CD4-positive, alpha-beta T cell treated with Interferon alpha-2 for 1 hour (primary cell): ENCODE measurements around the gene TSR3.

Experiments
- DNase-seq, 2 donors: peaks; one replicate each; pipeline ENCODE4 v3.0.0-alpha.2; 2020 to 2022

TSR3 gene

DNA sequence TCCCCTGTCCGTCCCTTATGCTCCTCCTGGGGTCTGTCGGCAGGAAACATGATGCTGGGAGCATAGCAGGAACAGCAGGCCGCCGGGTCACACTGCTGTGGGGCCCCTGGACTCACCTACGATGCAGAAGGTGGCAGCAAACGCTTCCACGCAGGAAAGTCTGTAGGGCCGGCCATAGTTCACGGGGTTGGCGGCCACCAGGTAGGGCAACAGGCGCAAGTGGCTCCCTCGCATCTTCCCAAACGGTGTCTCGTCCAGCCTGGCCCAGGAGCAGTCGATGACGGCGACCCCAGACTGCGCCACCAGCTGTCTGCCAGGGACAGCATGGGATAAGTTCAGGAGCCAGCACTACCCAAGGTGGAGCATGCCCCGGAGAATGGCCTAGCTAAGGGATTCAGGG is 987 bp downstream of the TSR3 start:
- no peak for DNase-seq

GRCh38 chr16:1349951-1350350 is 1.7 kb downstream of the TSR3 start:
- no peak for DNase-seq

- no peak for DNase-seq
These were observed 2.3 kb downstream of the TSR3 start for GRCh38 chr16:1349351-1349750.

DNA sequence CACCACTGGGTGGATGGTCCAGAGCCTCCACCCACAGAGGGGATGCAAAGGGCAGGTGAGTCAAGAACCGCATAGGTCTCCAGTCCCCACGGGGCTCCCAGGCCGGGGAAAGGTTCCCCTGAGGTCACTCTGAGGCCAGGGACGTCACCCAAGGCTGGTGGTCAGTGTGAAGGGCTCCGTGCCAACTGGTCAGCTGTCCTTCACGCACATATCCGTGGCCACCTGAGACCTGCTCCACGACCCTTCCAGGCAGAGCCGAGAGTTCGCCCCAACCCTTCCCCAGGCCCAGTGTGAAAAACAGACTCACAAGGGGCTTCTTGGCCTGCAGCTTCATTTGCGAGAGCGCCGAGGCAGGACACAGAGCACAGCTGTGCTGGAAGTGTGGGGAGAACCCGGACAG is 2.8 kb downstream of the TSR3 start:
- DNase-seq, result no peak

- DNase-seq, result no peak
These were observed 3.2 kb downstream of the TSR3 start for GRCh38 chr16:1348441-1348840.

- no peak for DNase-seq
These were observed 3.7 kb downstream of the TSR3 start for GRCh38 chr16:1347962-1348361.

GRCh38 chr16:1347286-1347855 is 4.3 kb downstream of the TSR3 start:
- DNase-seq, result no peak

DNA sequence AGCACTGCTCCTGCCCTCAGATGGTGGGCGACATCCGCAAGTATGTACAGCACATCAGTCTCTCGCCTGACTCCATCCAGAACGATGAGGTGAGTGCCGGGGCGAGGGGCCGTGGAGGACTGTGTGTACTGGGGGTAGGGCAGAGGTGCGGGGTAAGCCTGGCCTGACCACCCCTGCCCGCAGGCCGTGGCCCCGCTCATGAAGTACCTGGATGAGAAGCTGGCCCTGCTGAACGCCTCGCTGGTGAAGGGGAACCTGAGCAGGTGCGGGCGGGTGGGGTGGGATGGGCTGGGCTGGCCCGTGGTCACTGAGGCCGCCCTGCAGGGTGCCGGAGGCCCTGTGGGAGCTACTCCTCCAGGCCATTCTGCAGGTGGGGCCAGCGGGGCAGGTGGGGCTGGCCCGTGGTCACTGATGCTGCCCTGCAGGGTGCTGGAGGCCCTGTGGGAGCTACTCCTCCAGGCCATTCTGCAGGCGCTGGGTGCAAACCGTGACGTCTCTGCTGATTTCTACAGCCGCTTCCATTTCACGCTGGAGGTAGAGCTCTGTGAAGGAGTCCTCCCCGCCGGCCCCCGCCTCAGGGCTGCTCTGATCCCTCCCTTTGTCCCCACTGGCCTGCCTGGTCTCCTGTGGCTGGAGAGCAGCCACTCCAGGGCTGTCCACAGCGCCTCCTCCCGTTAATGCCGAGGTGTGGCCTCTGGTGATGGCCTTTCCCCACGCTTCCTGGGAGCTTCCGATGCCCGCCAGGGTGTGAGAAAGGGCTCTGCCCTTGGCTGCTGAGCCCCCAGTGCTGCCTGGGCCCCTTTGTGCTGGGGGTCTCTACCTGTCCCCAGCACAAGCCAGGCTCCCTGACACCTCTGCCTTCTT is 5.0 kb downstream of the TSR3 start:
- DNase-seq, result no peak

DNA sequence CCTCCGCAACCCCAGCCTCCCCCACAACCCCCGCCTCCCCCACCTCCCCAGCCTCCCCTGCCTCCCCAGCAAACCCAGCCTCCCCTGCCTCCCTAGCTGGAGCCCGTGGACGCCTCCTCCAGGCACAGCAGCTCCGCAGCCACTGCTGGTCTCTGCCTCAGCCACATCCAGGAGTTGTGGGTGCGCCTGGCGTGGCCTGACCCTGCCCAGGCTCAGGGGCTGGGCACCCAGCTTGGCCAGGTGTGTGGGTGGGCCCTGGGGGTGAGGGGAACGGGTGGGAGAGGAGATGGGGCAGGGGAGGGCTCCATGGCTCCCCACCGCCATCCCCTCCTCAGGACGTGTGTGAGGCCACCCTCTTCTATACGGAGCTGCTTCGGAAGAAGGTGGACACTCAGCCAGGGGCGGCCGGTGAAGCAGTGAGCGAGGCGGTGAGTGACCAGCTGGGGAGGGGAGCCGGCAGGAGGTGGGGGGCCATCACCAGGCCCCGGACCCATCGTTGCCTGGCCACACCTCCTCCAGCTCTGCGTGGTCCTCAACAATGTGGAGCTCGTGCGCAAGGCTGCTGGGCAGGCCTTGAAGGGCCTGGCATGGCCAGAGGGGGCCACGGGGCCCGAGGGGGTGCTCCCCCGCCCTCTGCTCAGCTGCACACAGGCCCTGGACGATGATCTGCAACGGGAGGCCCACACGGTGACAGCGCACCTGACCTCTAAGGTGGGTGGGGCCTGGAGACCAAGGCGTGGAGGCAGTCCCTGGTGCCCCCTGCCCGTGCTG is 5.8 kb downstream of the TSR3 start:
- DNase-seq, result no peak

DNA sequence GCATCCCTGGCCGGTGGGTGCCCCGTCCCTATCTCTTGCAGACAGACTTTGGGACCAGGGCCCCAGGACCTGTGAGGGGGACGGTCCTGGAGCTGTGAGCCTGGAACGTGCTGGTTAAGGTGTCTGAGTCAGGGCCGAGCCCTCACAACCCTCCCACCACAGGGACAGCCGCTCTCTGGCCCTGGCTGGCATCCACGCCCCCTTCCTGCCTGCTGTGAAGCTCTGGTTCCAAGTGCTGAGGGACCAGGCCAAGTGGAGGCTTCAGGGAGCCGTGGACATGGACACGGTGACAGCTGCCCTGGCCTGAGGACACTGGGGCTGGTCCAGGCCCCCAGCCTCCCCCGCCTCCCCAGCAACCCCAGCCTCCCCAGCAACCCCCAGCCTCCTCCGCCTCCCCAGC is 6.6 kb downstream of the TSR3 start:
- DNase-seq, result no peak

- DNase-seq, result no peak
These were observed 7.2 kb downstream of the TSR3 start for GRCh38 chr16:1344499-1344898.

DNA sequence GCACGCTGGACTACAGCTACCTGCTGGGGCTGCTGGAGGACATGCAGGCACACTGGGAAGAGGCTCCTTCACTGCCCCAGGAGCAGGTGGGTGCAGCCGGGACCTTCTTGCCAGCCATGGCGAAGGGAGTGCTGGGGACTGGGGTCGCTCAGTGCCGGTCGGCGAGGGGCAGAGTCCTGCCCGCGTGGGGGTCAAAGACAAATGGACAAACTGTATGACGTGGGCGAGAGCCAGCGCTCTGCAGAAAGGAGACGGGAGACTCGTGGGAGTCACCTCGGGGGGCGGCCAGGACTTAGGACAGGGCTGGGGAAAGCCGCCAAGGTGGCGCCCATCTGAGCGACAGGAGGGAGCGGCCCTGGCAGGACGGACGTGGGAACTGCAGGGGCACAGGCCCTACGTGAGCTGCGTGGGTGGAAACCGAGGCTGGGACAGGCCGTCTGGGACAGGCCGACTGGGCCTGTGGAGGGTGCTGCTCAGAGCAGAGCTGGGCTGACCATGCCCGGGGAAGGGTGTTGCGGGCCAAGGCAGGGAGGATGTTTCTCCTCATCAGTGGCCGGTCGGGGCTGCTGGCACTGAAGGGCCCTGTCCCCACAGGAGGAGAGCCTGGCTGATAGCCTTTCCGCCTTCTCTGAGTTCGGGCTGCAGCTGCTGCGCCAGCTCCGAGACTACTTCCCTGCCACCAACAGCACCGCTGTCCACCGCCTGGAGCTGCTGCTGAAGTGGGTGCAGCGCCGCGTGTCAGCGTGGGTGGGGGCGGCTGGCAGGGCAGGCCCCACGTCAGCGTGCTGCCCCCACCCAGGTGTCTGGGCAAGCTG is 8.0 kb downstream of the TSR3 start:
- DNase-seq, result no peak

DNA sequence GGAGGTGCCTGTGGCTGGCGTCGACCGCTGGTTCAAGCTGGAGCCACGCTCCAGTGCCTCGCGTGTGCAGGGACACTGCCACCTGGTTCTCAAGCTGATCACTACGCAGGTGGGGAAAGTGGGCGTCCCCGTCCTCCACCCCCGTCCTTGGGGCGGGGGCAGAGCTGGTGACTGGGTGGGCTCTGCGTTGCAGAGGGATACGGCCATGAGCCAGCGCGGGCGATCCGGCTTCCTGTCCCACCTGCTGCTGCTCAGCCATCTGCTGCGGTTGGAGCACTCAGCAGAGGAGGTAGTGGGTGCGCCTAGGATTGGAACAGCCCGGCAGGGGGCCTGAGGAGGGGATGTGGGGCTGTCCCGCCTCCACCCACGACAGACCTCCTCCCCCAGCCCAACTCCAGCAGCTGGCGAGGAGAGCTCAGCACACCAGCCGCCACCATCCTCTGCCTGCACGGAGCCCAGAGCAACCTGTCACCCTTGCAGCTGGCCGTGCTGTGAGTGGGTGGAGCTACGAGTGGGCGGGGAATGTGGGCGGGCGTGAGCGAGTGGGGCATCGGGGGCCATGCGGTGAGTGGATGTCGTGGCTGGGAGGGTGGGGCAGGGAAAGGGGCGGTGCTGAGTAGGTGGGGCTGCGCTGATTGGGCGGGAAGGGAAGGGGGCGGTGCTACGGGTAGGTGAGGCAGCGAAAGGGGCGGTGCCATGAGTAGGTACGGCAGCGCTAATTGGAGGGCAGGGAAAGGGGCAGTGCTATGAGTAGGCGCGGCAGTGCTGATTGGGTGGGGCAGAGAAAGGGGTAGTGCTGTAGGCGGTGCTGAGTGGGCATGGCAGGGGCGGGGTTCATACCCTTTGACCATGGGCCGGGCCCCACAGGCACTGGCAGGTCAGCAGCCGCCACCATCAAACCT is 8.9 kb downstream of the TSR3 start:
- peak; percentile 98 for DNase-seq

GRCh38 chr16:1341495-1342420 is 9.9 kb downstream of the TSR3 start:
- no peak for DNase-seq

DNA sequence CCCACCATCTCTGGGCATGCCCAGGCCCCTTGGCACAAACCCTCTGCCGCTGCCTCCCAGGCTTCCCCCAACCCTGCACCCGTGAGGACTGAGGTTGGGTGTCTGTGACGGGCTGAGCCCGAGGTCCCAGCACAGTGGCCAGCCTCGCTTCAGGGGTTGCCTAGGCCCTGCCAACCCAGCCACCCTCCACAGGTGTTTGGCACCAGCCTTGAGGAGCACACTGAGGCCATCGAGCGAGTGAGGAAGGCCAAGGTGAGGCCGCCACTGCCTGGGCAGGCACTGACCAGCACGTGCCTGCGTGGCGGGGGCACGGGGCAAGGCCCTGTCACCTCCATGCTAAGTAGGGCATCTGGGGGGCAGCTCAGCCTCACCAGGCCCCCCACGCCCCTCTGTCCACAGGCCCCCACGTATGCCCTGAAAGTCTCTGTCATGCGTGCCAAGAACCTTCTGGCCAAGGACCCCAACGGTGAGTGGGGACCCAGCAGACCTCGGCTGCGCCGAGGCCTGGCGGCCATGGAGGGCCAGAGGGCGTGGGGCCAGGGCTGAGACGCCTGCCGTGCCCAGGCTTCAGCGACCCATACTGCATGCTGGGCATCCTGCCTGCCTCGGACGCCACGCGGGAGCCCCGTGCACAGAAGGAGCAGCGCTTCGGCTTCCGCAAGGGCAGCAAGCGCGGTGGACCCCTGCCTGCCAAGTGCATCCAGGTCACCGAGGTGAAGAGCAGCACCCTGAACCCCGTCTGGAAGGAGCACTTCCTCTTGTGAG is 10.8 kb downstream of the TSR3 start:
- no peak for DNase-seq

- no peak for DNase-seq
These were observed 12.6 kb downstream of the TSR3 start for GRCh38 chr16:1338855-1339675.

DNA sequence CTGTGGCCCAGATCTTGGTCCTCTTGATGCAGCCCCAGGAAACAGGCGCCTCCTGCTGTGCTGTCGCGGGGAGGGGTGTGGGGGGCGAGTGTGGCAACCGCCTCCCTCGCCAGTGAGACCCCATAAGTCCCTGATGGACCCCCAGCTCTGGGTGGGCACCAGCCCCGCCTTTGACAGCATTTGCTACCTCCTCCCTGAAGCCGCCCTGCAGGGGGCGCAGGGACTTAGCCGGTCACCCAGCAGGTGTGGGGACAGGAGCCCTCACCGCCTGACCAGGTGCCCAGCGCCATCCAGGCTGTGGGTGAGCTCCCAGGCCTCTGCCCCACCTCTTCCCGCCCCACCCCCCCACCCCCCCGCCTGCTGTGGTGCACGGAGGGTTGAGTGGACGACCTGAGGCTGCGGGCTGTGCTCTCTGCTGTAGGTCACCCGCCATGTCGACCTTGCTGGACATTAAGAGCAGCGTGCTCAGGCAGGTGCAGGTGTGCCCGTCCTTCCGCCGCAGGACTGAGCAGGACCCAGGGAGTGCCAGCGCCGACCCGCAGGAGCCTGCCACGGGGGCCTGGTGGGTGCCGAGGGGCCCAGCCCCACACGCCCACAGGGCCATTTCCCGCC is 13.5 kb downstream of the TSR3 start:
- peak in 1 of 2 donors; percentile 36 for DNase-seq

DNA sequence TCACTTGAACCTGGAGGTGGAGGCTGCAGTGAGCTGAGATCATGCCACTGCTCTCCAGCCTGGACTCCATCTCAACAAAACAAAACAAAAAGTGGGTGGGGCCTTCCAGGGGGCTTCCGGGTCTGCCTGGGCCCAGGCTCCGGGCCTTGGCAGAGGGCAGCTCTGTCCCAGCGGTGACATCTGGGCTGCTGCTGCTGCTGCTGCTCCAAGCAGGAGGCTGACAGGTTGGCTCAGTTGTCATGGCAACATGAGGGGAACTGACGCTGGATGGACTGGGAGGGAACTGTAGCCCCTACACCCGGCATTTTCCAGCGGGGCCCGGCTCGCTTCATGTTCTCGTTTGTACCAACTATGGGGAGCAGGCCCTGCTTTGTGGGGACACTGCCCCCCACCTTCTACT is 14.2 kb downstream of the TSR3 start:
- no peak for DNase-seq

DNA sequence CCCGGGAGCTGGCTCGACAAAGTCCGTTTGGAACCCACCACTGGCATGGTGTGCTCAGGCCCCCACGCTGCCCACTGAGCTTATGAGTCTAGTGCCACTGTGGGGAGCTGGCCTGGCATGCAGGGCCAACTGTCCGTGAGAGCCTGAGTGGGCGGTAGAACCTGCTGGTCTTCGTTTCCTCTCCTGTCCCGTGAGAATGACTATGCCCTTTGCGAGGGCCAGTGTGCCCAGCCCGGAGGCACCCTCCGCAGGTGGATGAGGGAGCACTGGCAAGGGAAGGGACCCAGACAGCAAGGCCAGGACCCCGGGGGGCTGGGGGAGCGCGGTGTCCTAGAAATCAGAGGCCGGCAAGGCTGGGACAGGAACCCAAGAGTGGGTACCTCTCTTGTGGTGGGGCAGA is 15.1 kb downstream of the TSR3 start:
- DNase-seq, result no peak
